Activated CD4-positive, alpha-beta T cell treated with anti-CD3 and anti-CD28 coated beads for 48 hours (primary cell): ENCODE measurements around the gene CRYAB.
A peak's percentile ranks its signal among the peaks of the same experiment; 100 is the strongest.

Source experiments
- DNase-seq: peaks from one replicate; pipeline ENCODE4 v3.0.0-alpha.2; 2020

CRYAB gene, protein sequence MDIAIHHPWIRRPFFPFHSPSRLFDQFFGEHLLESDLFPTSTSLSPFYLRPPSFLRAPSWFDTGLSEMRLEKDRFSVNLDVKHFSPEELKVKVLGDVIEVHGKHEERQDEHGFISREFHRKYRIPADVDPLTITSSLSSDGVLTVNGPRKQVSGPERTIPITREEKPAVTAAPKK

DNA sequence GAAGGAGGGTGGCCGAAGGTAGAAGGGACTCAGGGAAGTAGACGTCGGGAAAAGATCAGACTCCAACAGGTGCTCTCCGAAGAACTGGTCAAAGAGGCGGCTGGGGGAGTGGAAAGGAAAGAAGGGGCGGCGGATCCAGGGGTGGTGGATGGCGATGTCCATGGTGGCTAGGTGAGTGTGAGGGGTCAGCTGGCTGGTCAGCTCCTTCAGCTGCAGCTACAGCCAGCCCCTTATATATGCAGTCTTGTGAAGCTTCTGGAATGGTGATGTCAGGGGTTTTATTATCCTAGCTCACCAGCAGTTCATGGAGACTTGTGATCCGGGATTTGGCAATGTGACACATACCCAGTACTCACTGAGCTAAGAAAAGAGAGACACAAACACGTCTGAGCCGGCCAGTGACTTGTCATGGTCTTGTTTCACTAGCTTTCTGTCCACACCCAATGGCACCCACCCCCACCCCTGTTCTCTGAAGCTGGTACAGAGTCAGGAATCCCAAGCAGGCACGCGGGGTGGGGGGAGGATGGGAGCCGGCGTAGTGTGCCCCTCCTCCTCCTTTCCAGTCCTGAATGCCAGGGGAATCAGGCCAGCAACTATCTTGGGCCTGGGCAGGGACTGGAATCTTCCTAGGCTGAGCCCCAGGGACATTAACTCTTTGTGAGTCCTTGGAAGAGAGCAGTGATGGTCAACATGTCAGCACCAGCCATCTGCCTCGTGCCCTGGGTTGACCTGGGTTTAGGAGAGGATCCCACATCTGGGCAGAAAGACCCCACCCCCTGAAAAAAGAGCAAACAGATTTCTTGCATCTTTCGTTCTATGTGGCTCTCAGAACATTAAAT, at the start of gene CRYAB:
CRYAB (minus strand) TSS at position 208 of the 839 bp plus-strand sequence; CDS start at position 162, 46 bp downstream.
- DNase-seq: no peak

DNA sequence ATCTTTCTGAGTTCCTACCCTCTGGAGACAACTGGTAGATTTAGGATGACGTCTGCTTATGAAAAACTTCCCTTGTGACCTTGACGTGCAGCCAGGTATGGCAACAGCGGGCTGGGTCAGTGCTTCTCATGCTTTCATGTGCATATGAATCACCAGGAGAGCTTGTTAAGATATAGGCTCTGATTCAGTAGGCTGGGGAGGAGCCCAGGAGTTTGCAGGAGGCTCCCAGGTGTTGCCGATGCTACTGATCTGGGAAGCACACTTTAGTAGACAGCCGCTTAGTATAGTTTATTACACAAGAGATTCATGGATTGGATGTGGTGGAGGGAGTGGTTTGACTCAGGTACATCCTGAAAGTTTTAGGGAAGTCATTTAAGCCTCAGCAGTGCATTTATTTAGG, 49.3 kb upstream of the CRYAB start:
- DNase-seq: no peak

DNA sequence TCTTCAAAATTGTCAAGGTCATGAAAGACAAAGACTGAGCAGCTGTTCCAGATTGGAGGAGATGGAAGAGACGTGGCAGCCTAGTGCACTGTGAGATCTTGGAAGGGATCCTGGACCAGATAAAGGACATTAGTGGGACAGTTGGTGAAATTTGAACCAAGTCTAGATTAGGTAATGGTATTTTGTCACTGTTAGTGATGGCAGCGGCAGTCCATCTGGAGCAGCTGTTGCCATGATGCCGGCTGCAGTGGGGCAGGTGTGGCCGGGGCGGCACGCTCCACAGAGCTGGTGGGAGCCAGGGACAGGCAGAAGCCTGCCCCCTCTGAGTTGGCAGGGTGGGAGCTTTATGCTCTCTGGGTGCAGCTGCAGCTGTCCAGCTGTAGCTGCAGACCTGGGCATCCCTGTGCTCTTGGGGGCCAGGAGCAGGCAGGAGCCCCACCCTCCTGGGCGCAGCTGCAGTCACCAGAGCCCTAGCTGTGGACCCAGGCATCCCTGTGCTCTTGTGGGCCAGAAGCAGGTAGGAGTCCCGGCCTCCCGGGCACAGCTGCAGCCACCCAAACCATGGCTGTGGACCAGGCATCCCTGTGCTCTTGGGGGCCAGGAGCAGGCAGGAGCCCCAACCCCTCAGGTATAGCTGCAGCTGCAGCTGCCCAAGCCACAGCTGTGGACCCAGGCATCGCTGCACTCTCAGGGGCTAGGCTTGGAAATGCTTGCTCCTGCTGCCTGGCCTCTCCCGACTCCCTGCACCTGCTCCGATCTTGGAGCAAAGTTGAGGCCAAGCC, 46.3 kb upstream of the CRYAB start:
- DNase-seq: no peak

DNA sequence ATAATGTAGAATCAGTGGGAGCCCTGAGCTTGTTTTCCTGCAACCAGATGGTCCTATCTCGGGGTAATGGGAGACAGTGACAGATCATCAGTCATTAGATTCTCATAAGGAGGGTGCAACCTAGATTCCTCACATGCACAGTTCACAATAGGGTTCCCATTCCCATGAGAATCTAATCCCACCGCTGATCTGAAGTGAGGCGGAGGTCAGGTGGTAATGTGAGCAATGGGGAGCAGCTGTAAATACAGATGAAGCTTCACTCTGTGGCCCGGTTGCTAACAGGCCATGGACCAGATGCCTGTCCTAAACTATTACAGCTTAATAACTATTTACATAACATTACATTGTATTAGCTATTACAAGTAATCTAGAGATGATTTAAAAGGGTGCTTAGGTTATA, 42.6 kb upstream of the CRYAB start:
- no peak for DNase-seq

DNA sequence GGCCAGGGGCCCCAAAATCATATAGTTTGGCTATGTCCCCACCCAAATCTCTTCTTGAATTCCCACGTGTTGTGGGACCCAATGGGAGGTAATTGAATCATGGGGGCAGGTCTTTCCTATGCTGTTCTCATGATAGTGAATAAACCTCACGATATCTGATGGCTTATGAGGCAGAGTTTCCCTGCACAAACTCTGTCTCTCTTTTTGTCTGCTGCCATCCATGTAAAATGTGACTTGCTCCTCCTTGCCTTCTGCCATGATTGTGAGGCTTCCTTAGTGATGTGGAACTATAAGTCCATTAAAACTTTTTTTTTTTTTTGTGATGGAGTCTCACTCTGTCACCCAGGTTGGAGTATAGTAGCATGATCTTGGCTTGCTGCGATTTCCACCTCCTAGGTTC, 40.0 kb upstream of the CRYAB start:
- DNase-seq: no peak

DNA sequence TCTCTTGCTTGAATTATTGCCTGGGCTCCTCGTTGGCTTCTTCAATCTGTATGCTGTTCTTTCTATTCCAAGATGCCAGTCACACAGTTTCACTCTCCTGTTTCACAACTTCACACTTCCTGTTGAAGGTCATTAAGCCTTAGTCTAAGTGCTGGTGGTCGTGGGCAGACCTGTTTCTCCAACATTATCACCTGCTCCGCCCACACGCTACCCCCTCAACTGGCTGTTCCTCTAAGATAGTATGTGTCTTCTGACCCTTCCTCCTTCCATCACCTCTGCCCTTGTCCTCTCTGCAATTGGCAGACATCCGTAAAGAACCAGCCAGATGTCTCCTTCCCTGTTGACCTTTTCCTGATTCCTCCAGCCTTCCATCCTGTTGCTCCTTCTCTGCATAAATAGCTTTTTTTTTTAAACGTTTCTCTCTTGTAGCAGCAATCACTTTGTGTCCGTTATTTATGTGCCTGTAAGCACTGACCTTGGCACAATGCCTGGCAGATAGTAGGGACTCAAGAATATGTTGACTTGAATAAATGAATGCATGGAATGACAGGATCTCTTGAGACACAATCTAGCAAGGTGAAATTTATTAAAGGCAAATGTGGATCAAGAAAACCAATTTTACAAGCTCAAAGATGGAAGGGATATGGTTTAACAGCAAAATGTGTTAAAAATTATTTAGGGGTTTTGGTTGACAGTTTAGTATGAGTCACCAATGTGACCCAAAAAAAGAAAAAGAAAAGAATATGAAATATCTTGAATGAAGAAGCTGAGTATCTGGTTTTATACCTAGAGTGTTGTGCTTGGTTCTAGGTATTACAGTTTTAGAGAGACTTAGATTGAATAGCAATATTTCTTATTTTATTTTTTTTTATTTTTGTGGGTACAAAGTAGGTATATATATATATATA, 38.2 kb upstream of the CRYAB start:
- DNase-seq: no peak

DNA sequence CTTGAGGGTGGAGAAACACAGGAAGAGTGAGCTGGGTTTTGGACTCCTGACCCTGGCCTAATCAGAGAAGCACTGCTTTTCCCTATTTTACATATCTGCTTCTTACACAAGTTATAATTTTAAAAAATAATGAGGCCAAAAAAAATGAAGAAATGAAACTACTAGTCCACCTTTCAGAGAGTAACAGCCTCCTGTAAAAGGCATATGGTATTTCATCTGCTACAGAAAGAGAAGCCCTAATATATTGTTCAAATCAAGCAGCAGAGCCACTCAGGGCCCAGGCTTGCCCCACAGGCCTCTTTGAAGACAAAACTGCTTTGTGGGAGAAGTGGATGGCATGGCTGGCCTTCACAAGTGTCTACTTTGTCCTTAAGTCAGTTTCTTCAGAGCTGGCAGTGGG, 35.6 kb upstream of the CRYAB start:
- no peak for DNase-seq

DNA sequence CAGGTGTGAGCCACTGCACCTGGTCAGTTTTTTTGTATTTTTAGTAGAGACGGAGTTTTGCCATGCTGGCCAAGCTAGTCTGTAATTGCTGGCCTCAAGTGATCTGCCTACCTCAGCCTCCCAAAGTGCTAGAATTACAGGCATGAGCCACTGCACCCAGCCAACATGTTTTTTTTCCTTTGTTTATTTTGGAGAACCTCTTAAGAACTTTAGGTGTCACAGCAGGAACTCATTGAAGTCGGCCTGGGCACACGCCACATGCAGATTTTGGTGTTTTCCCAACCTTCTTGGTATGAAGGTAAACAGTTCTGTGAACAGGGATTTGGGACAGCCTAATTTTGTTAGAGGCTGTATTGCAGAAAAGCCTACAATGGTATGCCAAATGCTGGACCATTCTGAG, 34.9 kb upstream of the CRYAB start:
- DNase-seq: no peak

DNA sequence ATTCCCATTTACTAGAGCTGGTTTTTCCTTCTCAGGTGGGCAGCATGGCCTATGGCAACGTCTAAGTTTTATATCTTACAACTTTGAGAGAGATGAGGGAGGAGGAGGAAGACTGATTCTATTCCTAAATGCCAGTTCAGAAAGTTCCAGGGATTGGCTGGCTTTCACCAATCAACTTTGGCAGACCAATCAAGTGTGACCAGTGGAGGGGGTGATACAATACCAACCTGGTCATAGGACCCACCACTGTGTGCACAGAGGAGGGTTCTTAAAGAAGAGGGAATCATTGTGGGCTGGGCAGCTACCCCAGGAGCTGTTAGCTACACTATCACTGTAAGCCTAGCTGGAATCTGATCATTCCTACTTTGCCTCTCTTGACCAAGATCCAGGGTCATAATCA, 33.6 kb upstream of the CRYAB start:
- DNase-seq: no peak

DNA sequence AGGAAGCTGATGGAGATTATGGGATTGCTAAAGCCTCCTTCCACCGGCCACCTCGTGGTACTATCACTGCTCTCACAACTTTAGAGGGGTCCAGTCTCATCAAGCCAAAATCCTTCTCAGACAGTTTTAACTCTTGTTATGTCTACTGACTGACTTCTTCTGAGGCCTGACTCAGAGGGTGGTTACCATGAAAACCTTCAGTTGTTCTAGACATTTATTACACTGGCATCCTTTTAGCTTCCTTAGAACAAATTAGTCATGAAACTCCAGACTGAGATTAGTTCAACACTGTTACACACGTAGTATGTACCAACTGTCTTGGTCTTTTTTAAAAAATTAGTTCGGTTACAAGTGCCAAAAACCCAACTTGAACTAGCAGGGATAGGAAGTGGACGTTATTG, 33.1 kb upstream of the CRYAB start:
- DNase-seq: peak; percentile 34

DNA sequence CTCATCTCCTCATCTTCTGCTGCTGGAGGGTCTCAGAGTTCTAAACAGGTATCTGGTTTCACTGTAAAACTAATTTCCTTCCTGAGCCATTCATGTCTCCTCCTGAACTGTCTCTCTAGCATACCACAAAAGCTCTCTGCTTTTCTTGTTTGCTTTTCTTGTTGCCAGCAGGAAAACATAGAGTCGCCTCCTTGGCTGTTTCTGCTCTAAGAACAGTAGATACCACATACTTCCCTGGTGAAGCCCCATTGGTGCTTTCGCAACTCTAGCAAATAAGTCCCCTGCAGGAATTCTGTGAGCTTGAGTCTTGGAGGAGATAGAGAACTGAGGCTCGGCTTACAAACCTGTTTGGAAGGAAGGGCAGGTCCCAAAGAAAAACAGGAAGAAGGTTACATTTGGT, 32.6 kb upstream of the CRYAB start:
- DNase-seq: no peak

DNA sequence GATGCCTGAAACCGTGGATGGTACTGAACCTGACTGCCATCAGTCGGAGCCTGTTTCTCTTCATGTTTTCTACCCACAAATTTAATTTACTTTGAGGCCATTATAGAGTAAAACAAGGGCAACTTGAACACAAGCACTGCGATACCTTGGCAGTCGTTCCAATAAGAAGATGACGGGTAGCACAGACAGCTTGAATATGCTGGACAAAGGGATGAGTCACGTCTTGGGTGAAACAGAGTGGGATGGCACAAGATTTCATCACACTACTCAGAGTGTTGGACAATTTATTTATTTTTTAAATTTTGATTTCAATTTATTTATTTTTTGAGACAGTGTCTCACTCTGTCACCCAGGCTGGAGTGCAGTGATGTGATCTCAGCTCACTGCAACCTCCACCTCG, 31.3 kb upstream of the CRYAB start:
- DNase-seq: no peak

DNA sequence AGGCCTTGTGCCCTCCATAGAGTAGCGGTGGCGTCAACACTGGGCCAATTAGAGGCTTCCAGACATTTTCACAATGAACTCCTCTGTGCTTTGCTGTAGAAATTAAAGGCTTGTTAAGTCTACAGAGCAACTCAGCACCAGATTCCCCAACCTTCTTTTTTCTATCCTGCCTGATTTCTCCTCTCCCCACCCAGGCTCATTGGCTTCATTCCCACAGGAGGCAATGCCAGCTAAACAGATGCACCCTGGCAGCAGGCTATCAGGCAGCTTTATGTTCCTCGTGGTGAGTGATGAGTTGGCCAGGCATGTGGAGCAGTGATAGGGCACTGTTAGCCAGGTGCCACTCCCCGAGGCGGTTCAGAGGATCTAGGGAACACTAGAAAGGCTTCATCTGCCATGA, 30.4 kb upstream of the CRYAB start:
- no peak for DNase-seq

DNA sequence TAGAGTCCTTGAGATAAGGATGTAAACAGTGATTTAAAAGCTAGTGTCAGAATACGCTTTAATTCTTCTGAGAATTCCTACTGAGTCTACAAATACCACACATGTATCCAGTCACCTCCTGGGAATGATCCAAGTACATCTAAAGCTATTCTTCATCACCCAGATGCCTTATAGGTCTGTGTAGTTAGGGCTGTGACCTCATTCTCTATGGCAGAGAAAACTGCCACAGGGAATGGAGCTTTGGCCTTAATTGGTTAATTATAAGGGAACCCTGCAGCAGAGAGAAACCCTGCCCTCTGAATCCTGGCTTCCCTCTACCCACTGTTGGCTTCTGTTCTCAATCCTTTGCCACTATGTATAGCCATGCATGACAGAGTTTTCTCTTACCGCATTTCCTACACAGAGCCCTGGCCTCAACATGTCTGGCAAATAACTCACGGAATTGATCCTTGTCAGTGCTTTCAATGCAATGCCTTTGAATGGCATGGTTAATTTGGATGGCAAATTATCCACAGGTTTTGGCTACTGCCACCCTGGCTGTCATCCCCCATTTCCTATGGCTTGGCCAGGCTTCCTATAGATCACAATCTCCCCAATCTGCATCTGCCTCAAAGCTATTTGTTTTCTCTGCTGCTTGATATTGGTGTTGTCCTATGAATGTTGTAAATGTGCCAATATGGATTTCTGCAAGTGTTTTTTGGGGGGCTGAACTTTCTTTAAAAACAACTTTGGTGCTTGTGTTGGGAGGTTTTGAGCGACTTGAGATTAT, 28.4 kb upstream of the CRYAB start:
- DNase-seq: no peak

DNA sequence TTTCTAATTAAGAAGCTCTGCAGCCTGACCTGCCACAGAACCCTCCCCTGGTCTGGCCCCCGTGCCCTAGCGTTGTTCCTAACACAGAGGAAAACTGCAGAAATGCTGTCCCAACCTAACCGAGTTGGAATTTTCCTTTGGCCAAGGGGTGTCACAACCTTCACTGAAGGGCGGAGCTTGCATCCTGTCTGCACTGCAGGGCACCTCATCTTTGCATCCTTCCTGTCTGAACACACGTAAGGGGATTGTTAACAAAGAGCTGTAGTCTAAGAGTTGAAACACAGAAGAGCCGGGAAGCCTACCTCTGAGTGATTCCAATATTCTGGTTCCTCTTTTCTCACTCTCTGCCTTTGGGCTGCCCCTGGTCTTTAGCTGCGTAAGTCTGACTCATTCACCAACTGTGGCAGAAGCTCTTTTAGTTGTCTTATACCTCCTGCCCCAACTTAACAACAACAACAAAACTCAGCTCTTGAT, 27.2 kb upstream of the CRYAB start:
- peak; percentile 53 for DNase-seq

DNA sequence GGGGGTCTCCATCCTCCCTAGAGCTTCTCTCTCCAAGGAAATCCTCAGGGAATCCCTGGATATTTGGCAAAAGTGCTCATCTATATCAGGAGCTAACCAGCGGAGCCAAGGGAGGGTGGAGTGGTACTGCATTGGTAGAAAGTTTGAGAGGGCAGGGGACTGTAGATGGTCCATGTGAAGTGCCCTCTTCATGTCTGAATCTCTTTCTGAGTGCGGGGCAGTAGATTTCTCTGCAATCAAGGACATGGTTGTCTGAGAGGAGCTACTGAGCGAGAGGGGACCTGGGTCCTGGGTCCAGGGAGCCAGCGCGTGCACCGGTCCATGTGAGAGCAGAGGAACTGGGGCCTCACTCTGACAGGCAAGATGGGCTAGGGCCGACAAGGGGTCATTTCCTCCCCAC, 26.3 kb upstream of the CRYAB start:
- no peak for DNase-seq

DNA sequence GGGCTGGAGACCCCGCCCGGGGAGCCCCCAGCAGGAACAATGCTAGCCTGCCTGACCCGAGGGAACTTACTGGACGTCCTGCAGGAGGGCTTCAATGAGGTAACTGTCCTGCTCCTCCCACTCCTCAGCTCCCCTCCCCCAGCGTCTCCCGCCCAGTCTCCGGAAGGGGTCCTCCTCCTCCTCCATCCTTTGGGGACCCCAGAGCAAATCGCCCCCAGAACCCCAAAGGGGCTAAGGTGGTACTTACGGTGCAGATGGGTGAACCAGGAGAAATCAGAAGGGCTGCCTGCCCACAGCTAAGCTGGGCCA, 25.8 kb upstream of the CRYAB start:
- no peak for DNase-seq

DNA sequence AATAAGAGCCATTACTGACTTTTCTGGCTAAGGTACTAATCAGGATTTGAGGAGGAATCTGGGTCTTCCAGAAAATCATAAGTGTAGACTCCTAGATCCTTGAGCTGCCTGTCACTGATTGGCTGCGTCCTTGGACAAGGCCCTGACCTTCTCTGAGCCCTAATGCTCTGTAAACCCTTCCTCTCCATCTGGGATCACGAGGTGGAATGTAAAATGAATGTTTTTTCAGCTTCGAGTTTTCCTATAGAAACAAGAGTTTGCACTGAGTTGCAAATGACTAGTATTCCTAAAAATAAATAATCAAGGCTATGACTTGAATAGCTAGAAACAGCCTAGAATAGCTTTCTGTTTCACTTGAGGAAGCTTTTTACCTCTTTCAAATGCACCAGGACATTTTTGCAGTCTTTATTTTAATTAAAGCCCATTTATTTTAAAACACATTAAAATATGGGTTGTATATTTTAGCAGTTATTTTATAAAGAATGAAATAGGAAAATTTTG, 24.5 kb upstream of the CRYAB start:
- no peak for DNase-seq

DNA sequence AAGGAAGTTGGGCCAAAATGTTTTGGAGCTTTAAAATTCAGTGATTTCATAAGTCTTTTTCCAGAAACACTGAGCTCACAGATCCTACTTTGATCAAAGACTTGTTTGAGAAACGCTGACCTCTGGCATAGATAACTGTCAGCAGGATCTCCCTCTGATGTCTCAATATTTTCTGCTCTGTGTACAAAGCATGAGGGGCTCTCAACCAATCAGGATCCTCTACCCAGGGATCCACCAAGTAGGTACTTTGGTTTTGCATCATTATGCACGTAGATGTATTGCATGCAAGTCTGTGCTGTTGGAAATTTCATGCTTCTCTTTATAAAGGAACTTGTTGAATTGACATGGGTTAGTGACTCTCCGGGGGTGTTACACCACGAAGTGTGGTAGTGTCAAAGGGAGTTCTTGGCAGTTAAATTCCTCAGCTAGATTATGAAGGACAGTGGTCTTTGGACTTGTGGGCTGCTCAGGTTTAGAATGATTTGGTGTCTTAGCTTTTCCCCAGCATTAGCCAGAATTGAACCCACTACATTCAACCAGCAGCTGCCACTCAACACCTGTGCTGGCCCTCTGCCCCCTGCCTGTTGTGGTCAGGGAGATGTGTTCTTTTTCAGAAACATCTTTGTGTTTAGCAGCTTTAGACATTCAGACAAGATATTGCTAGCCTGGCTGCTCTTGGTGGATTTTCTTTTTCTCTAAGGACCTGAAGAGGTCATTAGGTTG, 23.9 kb upstream of the CRYAB start:
- DNase-seq: no peak

DNA sequence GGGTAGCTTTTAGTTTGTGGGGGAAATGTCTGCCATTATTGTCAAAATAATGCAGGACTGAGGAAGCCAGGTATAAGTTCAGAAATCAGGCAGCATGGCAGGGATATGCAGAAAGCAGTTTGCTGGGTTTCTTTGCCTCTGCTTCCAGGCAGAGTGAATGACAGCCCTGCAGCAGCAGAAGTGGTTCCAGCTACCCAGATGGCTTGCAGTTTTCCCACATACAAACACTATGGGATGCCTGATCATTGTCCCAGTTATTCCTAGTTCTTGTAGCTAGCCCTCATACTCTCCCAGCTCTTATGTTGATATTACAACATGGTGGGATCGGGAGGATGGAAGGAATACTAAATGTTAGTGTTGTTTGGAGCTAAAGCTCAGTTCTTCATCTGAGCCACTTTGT, 22.7 kb upstream of the CRYAB start:
- no peak for DNase-seq

DNA sequence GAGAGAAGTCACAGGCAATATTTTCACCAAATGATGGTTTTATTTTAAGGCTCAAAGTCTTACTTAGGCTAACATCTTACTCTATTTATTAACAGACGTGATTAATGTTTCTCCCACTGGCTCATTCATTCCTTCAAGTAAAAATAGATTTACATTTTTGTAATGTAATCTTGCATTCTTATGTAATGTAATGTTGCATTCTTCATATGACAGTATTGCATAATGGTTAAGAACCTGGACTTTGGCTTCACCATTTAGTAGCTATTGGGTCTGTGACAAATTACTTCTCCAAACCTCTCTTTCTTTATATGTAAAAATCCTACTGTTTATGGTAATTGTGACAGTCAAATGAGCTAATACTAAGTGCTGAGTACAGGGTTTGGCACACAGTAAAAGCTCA, 22.3 kb upstream of the CRYAB start:
- no peak for DNase-seq
